ENCODE data around the gene PMEPA1. TPM values are rescaled to one million over a fixed set of nuclear protein-coding genes. Genes with fewer than 3 reads are reported as not detected.

Gene PMEPA1
- total RNA-seq, 2 donors from 2014 or later, result 96.5 to 245 TPM

- no peak for TF ChIP-seq POLR2AphosphoS5 (IDR thresholded peaks at IDR 0.05)
- TF ChIP-seq CTCF (IDR thresholded peaks at IDR 0.05), result no peak
- Histone ChIP-seq H3K4me3 (no peak overlapping the region), H3K27ac (no peak overlapping the region), H3K27me3 (replicated peaks; ENCODE audit: insufficient read depth) (no peaks in the 10 kb centered on the region), H3K36me3 (no peaks in the 10 kb centered on the region), H3K4me1 (replicated peaks) (no peaks in the 10 kb centered on the region), H3K9me3 (no peaks in the 10 kb centered on the region)
- no peak for DNase-seq (ENCODE audit: low spot score)
- intact Hi-C loops (cut with DNase I), result no loop called here
- WGBS, result 81% methylated on average over 5 of the region's 5 CpGs
Observed at GRCh38 chr20:57601737-57602136, 108.1 kb downstream of the PMEPA1 start.

- intact Hi-C loops (cut with DNase I), result no loop called here
- Histone ChIP-seq H3K27ac (no peak overlapping the region), H3K9me3 (no peaks in the 10 kb centered on the region), H3K4me1 (replicated peaks) (no peaks in the 10 kb centered on the region), H3K27me3 (replicated peaks; ENCODE audit: insufficient read depth) (no peaks in the 10 kb centered on the region), H3K36me3 (no peaks in the 10 kb centered on the region), H3K4me3 (no peak overlapping the region)
- 80% methylated on average over 2 of the region's 2 CpGs for whole genome bisulfite sequencing
- TF ChIP-seq POLR2AphosphoS5 (IDR thresholded peaks at IDR 0.05) (no peak), POLR2A (IDR thresholded peaks at IDR 0.05) (no peak), CTCF (IDR thresholded peaks at IDR 0.05) (no peak)
- DNase-seq (ENCODE audit: low spot score), result no peak
Observed at GRCh38 chr20:57601211-57601570, 108.6 kb downstream of the PMEPA1 start.

GRCh38 chr20:57600320-57601210, 109.2 kb downstream of the PMEPA1 start:
- Histone ChIP-seq H3K27me3 (replicated peaks; ENCODE audit: insufficient read depth) (no peaks in the 10 kb centered on the region), H3K4me3 (no peak overlapping the region), H3K27ac (no peak overlapping the region), H3K9me3 (no peaks in the 10 kb centered on the region), H3K4me1 (replicated peaks) (no peaks in the 10 kb centered on the region), H3K36me3 (no peaks in the 10 kb centered on the region)
- WGBS, result 80% methylated on average over 13 of the region's 13 CpGs
- no peak for DNase-seq (ENCODE audit: low spot score)
- TF ChIP-seq POLR2AphosphoS5 (IDR thresholded peaks at IDR 0.05), result no peak
- no peak for TF ChIP-seq POLR2A (IDR thresholded peaks at IDR 0.05)
- intact Hi-C loops (cut with DNase I), result no loop called here

- Histone ChIP-seq H3K27me3 (replicated peaks; ENCODE audit: insufficient read depth) (no peaks in the 10 kb centered on the region), H3K9me3 (no peaks in the 10 kb centered on the region), H3K4me1 (replicated peaks) (no peaks in the 10 kb centered on the region), H3K36me3 (no peaks in the 10 kb centered on the region), H3K27ac (no peak overlapping the region), H3K4me3 (no peak overlapping the region)
- TF ChIP-seq POLR2AphosphoS5 (IDR thresholded peaks at IDR 0.05), result no peak
- TF ChIP-seq POLR2A (IDR thresholded peaks at IDR 0.05), result no peak
- no peak for TF ChIP-seq CTCF (IDR thresholded peaks at IDR 0.05)
- no peak for DNase-seq (ENCODE audit: low spot score)
- WGBS, result 84% methylated on average over 5 of the region's 5 CpGs
- intact Hi-C loops (cut with DNase I), result loop anchor here (5.0 kb wide), 1 partner anchor 54 kb away; no protein-coding TSS in a partner anchor
Observed at GRCh38 chr20:57598491-57598890, 111.3 kb downstream of the PMEPA1 start.

Other genes starting within 250 kb of the PMEPA1 start
- 10 to 100 TPM in 1 of 2 donors, not detected in 1; 10.8 TPM for gene CTCFL, start 184.9 kb downstream of the PMEPA1 start, total RNA-seq
- gene PCK1, start 148.9 kb downstream of the PMEPA1 start, total RNA-seq, result under 1 TPM in 1 of 2 donors, not detected in 1; 0.68 TPM
- 1 to 10 TPM in 1 of 2 donors, under 1 TPM in 1; 0.14 to 8.9 TPM for gene ZBP1, start 89.6 kb downstream of the PMEPA1 start, total RNA-seq